Fibroblast of skin of right quadriceps (primary cell): ENCODE data around the gene JADE2.

ENCODE experiments used
- DNase-seq: peaks from one replicate; pipeline ENCODE4 v3.0.0-alpha.2; 2013

Gene JADE2

GRCh38 chr5:134530301-134531077 is 5.0 kb downstream of the JADE2 start:
- DNase-seq: no peak

- DNase-seq: no peak
These were observed 7.8 kb downstream of the JADE2 start for GRCh38 chr5:134533115-134533815.

- no peak for DNase-seq
These were observed 8.7 kb downstream of the JADE2 start for GRCh38 chr5:134534058-134534725.

GRCh38 chr5:134534726-134535110 is 9.2 kb downstream of the JADE2 start:
- no peak for DNase-seq

GRCh38 chr5:134536876-134537275 is 11.4 kb downstream of the JADE2 start:
- DNase-seq: no peak

GRCh38 chr5:134537297-134537696 is 11.8 kb downstream of the JADE2 start:
- no peak for DNase-seq

- no peak for DNase-seq
These were observed 12.8 kb downstream of the JADE2 start for GRCh38 chr5:134538296-134538695.

- no peak for DNase-seq
These were observed 14.3 kb downstream of the JADE2 start for GRCh38 chr5:134539732-134540131.

GRCh38 chr5:134540747-134541733 is 15.6 kb downstream of the JADE2 start:
- no peak for DNase-seq

- DNase-seq: peak; percentile 38
These were observed 16.4 kb downstream of the JADE2 start for GRCh38 chr5:134541736-134542376.

GRCh38 chr5:134543820-134544614 is 18.5 kb downstream of the JADE2 start:
- DNase-seq: no peak

GRCh38 chr5:134545070-134545868 is 19.8 kb downstream of the JADE2 start:
- DNase-seq: peak; percentile 61

GRCh38 chr5:134547066-134547465 is 21.6 kb downstream of the JADE2 start:
- no peak for DNase-seq

- DNase-seq: peak; percentile 65
These were observed 22.1 kb downstream of the JADE2 start for GRCh38 chr5:134547579-134547978.

- no peak for DNase-seq
These were observed 22.7 kb downstream of the JADE2 start for GRCh38 chr5:134547999-134548658.

GRCh38 chr5:134549714-134550113 is 24.2 kb downstream of the JADE2 start:
- DNase-seq: peak; percentile 52

- peak; percentile 12 for DNase-seq
These were observed 25.1 kb downstream of the JADE2 start for GRCh38 chr5:134550271-134551214.

- DNase-seq: no peak
These were observed 26.4 kb downstream of the JADE2 start for GRCh38 chr5:134551901-134552300.

- DNase-seq: peak; percentile 90
These were observed 26.8 kb downstream of the JADE2 start for GRCh38 chr5:134552301-134552700.
